GM18909 (cell line): Measurements from ENCODE around the gene WNT7B.

Experiments
- ATAC-seq: cut with Tn5 transposase; IDR thresholded peaks from one replicate; pipeline ENCODE4 v1.9.1; 2021; ENCODE audit warnings: mild to moderate bottlenecking; ENCODE audit not compliant: unreplicated experiment, poor library complexity

Gene WNT7B

GRCh38 chr22:45882881-45883810, 93.8 kb downstream of the WNT7B start:
- no peak for ATAC-seq

- no peak for ATAC-seq
Measured at GRCh38 chr22:45881524-45881875, 95.5 kb downstream of the WNT7B start.

- no peak for ATAC-seq
Measured at GRCh38 chr22:45880716-45881523, 96.0 kb downstream of the WNT7B start.

GRCh38 chr22:45880091-45880715, 96.8 kb downstream of the WNT7B start:
- ATAC-seq = no peak

GRCh38 chr22:45879552-45879949, 97.4 kb downstream of the WNT7B start:
- ATAC-seq = no peak

GRCh38 chr22:45878901-45879551, 97.9 kb downstream of the WNT7B start:
- no peak for ATAC-seq

GRCh38 chr22:45878051-45878781, 98.7 kb downstream of the WNT7B start:
- no peak for ATAC-seq

GRCh38 chr22:45877651-45878050, 99.3 kb downstream of the WNT7B start:
- ATAC-seq = no peak

- ATAC-seq = no peak
Measured at GRCh38 chr22:45877036-45877380, 100.0 kb downstream of the WNT7B start.

- ATAC-seq = no peak
Measured at GRCh38 chr22:45876136-45877035, 100.6 kb downstream of the WNT7B start.

- no peak for ATAC-seq
Measured at GRCh38 chr22:45872659-45873263, 104.2 kb downstream of the WNT7B start.

GRCh38 chr22:45871721-45872120, 105.2 kb downstream of the WNT7B start:
- ATAC-seq = no peak
